ENCODE data around the gene UGT1A3.
"Not testable (repeated sequence)": the region's sequence is repeated elsewhere in the genome, so short reads cannot be mapped to it uniquely, and the experiment has no call there.

UGT1A3 gene

DNA sequence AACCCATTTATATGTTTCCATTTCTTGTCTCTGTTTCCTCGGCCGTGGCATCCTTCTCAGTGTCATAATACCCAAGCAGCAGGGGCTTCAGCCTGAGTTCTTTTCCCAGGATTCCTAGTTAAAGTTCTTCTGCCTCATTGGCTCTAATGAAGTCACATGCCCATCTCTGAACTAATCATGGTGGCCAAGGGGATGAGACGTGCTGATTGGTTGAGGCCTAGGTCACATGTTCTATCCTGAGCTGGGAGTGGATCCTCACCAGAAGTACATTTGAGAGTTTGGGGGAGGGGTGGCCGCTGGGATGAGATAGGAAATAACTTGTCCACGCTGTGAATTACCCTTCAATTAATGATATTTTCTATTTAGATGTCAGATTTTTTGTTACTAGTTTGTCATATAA is 19.9 kb upstream of the UGT1A3 start:
- DNase-seq: no peak

DNA sequence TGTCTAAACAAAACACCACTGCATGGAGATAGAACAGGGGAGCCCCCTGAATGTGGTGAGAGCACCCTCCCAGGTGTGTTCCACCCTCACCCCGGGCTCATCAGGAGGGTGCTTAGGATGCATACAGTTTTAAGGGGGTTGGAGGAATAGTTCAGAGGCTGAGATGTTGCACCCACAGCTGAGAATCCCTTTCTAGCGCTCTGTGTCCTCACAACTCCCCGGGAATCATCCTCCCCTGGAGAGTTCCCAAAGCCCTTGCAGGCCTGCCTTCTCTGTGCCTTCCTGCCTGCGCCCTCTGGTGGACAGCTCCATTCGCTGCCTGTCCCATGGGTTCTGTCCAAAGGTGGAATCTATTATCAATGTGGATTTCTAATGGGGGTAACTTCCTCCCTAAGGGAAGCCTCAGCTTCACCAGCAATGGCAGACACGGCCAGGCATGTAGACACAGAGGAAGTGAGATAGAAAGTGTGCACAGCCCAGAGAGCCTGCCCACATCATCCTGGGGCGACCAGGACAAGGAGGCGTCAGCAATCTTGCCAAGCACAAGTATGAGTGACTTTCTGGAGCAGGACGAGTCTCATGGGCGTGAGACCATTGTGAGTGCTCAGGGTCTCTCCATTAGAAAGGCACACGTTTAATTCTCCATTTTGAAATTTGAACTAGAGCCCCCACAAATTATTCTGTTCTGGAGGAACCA is 17.4 kb upstream of the UGT1A3 start:
- peak; percentile 57 for DNase-seq

GRCh38 chr2:233712611-233713261 is 16.1 kb upstream of the UGT1A3 start, which contains the start of gene UGT1A5:
TSS of gene UGT1A5 (plus strand) at chr2:233712907. CDS start at chr2:233712992, 85 bp downstream.
- DNase-seq: no peak

DNA sequence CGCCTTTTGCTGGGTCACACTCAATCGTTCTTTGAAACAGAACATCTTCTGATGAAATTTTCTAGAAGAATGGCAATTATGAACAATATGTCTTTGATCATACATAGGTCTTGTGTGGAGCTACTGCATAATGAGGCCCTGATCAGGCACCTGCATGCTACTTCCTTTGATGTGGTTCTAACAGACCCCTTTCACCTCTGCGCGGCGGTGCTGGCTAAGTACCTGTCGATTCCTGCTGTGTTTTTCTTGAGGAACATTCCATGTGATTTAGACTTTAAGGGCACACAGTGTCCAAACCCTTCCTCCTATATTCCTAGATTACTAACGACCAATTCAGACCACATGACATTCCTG is 15.6 kb upstream of the UGT1A3 start:
- no peak for DNase-seq

- DNase-seq: no peak
Measured at GRCh38 chr2:233714121-233714520, 14.7 kb upstream of the UGT1A3 start.

GRCh38 chr2:233718552-233718951 is 10.3 kb upstream of the UGT1A3 start, which contains the start of gene UGT1A4:
TSS of gene UGT1A4 (plus strand) at chr2:233718736. CDS start at chr2:233718821, 85 bp downstream.
- no peak for DNase-seq

- DNase-seq: not testable (repeated sequence)
Measured at GRCh38 chr2:233736868-233737653, 8.2 kb downstream of the UGT1A3 start.

DNA sequence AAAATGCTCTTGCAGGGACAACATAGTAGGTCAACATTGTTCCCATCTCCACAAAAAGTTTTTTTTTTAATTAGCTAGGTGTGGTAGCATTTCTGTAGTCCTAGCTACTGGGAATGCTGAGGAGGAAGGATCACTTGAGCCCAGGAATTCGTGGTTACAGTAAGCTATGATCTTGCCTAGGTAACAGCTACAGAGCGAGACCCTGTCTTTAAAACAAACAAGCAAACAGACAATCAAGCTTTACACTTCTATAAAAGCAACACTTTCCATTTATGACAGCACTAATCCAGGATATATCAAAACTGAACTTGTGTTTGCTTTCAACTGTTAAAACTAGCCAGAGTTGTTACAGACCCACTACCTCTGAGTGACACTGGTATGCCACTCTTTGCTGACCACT is 12.0 kb downstream of the UGT1A3 start:
- no peak for DNase-seq

- no peak for DNase-seq
Measured at GRCh38 chr2:233743464-233744259, 14.8 kb downstream of the UGT1A3 start.

DNA sequence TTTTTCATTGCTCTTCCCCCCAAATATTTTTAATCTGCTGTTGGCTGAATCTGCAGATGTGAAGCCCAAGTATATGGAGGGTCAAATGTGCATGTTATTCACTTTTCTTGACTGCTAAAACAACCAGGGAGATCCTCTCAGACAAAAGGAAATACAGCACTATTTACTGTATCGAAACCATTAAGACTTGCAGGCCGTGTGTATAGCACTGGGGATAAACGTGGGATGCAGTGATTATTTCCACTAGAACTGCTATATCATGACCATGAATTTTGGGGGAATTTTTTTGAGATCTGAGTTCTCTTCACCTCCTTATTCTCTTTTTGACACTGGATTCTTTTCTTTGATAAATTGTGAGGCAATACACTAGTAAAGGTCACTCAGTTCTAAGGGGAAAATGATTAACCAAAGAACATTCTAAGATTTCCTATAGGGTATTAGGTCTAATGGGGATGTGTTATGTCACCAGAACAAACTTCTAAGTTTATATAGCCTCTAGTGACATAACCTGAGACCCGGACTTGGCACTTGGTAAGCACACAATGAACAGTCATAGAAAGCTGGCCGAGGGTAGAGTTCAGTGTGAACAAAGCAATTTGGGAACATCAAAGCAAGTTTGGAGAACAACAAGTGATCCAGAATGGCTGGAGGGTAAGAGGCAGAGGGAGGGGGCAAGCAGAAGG is 16.4 kb downstream of the UGT1A3 start:
- DNase-seq: no peak

DNA sequence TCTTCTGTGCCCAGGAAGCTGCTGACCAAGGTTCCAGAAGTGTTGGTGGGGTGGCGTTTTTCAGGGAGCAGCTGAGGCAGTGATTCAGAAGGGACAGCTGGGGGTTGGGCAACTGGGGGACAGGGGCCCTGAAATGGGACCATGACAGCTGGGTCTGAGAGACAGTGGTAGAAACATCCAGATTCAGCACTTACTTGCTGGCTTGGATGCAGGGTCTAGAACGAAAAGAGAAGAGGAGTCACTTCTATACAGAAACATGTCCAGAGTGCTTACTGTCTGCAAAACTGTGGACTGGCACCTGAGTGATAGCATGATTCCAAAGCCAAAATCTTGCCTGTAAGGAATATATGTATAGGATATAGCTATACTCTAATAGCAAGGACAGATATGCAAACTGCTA is 17.0 kb downstream of the UGT1A3 start:
- not testable (repeated sequence) for DNase-seq

DNA sequence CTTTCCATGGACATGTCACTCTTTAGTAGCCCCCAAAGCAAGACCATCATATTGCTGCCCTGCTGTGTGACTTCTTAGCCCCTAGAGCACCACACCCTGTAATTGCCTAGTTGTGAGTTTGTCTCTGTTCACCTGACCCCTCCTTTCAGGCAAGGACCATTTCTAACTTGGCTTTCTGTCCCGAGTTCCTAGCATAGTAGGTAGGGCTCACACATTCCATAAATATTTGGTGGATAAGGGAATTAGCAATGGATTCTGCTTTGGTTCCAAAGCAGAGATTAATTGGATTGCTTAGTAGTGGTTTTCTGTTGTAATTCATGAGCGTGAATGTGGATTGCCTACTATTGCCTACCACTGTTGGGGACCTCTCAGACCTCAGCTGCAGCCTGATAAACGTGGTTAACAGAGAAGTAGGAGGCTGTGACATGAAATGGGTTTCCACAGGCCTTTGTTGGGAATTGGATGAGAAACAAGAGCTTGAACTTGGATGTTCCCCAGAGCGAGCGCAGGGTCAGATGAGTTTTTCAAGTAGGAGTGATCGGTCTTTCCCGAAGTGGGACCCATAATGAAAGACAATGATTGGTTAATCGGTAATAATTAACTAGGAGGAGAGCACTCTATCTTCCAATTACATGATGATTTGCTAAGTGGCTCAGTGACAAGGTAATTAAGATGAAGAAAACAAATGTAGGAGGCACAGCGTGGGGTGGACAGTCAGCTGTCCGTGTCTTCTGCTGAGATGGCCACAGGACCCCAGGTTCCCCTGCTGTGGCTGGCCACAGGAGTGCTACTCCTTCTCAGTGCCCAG is 17.8 kb downstream of the UGT1A3 start:
- DNase-seq: no peak

GRCh38 chr2:233747283-233747544 is 18.4 kb downstream of the UGT1A3 start:
- DNase-seq: no peak

GRCh38 chr2:233750689-233751088 is 21.8 kb downstream of the UGT1A3 start:
- not testable (repeated sequence) for DNase-seq

DNA sequence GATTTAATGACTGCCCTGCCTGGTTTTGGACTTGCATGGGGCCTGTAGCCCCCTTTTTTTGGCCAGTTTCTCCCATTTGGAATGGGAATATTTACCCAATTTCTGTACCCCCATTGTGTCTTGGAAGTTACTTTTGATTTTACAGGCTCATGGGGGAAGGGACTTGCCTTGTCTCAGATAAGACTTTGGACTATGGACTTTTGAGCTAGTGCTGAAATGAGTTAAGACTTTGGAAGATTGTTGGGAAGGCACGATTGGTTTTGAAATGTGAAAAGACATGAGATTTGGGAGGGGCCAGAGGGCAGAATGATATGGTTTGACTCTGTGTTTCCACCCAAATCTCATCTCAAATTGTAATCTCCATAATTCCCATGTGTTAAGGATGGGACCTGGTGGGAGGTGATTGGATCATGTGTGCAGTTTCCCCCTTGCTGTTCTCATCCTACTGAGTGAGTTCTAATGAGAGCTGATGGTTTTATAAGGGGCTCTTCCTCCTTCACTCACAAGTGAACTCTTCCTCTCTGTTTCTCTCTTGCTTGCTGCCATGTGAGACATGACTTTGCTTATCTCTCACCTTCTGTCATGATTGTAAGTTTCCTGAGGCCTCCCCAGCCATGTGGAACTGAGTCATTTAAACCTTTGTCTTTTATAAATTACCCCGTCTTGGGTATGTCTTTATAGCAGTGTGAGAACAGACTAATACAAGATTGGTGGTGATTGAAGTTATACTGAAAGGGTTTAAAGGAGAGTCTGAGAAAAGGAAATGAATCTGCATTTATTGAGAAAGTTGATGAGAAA is 22.6 kb downstream of the UGT1A3 start:
- not testable (repeated sequence) for DNase-seq

GRCh38 chr2:233754872-233755611 is 26.2 kb downstream of the UGT1A3 start:
- no peak for DNase-seq

DNA sequence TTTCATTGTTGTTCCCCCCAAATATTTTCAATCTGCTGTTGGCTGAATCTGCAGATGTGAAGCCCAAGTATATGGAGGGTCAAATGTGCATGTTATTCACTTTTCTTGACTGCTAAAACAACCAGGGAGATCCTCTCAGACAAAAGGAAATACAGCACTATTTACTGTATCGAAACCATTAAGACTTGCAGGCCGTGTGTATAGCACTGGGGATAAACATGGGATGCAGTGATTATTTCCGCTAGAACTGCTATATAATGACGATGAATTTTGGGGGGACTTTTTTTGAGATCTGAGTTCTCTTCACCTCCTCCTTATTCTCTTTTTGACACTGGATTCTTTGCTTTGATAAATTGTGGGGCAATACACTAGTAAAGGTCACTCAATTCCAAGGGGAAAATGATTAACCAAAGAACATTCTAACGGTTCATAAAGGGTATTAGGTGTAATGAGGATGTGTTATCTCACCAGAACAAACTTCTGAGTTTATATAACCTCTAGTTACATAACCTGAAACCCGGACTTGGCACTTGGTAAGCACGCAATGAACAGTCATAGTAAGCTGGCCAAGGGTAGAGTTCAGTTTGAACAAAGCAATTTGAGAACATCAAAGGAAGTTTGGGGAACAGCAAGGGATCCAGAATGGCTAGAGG is 27.7 kb downstream of the UGT1A3 start:
- no peak for DNase-seq

GRCh38 chr2:233758141-233758540 is 29.3 kb downstream of the UGT1A3 start:
- DNase-seq: no peak

GRCh38 chr2:233758849-233759248 is 30.0 kb downstream of the UGT1A3 start:
- no peak for DNase-seq

- no peak for DNase-seq
Measured at GRCh38 chr2:233760043-233760442, 31.2 kb downstream of the UGT1A3 start, which contains the start of gene UGT1A1. TSS of gene UGT1A1 (plus strand) at chr2:233760270. CDS start at chr2:233760288, 18 bp downstream.

Measured in retina (tissue), 1 donor.